H1 (cell line): ENCODE results near the gene TMEM117. TPM values are rescaled to one million over a fixed set of nuclear protein-coding genes. Genes with fewer than 3 reads are reported as not detected.

Experiments
- CTCF ChIA-PET: fragments of 300-600 bp; sonication (Branson Sonifier 250); formaldehyde crosslinking; loops from one replicate; lab custom pipeline; 2021; ENCODE audit not compliant: partially characterized antibody; lab: Charles Lee
- POLR2A ChIA-PET: fragments of 300-600 bp; sonication (Branson Sonifier 250); formaldehyde crosslinking; loops from one replicate; lab custom pipeline; 2021; ENCODE audit warnings: inconsistent platforms; ENCODE audit not compliant: partially characterized antibody; lab: Charles Lee
- DNase-seq, 2 experiments: peaks; one replicate each; pipeline versions ENCODE4 v3.0.0 to v3.0.0-alpha.2; 2010 to 2022; ENCODE audit warnings: low spot score in 2 of 2, low read depth in 1 of 2, mixed read lengths in 1 of 2
- FAIRE-seq: peaks from 2 replicates; lab custom pipeline; 2011; peaks lifted over from hg19 to GRCh38; lab: Jason Lieb, UNC
- H2AFZ ChIP-seq: 2 replicates; pipeline ENCODE4 v1.8.1; 2012; ENCODE audit warnings: low read length, inconsistent platforms
- H2AK5ac ChIP-seq: 2 replicates; pipeline ENCODE4 v1.6.1; 2013; ENCODE audit warnings: low read depth, low read length
- H2BK120ac ChIP-seq: replicated peaks from 2 replicates; pipeline ENCODE3; 2013; ENCODE audit warnings: low read depth, low read length, inconsistent platforms
- H2BK12ac ChIP-seq: 2 replicates; pipeline ENCODE4 v1.6.1; 2013; ENCODE audit warnings: low read depth, low read length
- H2BK15ac ChIP-seq: 2 replicates; pipeline ENCODE4 v1.6.1; 2013; ENCODE audit warnings: low read length
- H2BK20ac ChIP-seq: 2 replicates; pipeline ENCODE4 v1.6.1; 2013; ENCODE audit warnings: low read length
- H2BK5ac ChIP-seq: 2 replicates; pipeline ENCODE4 v1.6.1; 2013; ENCODE audit warnings: low read depth, low read length
- H3K14ac ChIP-seq: 2 replicates; pipeline ENCODE4 v1.6.1; 2013; ENCODE audit warnings: inconsistent platforms; ENCODE audit not compliant: insufficient read length
- H3K18ac ChIP-seq: 2 replicates; pipeline ENCODE4 v1.6.1; 2013; ENCODE audit warnings: low read length; ENCODE audit errors: extremely low read depth
- H3K23ac ChIP-seq: 2 replicates; pipeline ENCODE4 v1.6.1; 2013; ENCODE audit warnings: inconsistent platforms; ENCODE audit not compliant: insufficient read length
- H3K23me2 ChIP-seq: 2 replicates; pipeline ENCODE4 v1.6.1; 2013; ENCODE audit warnings: low read depth, low read length
- H3K27ac ChIP-seq: 2 replicates; pipeline ENCODE4 v1.6.1; 2011; ENCODE audit warnings: low read depth, low read length, inconsistent platforms
- H3K27me3 ChIP-seq, 4 experiments: replicated peaks in 1 of 4; 1 replicate in 1 of 4; 2 replicates in 3 of 4; pipeline versions ENCODE4 v1.6.1 to v1.8.1; 2011 to 2013; ENCODE audit warnings: low read length in 3 of 4, mild to moderate bottlenecking in 3 of 4, inconsistent platforms in 2 of 4, mixed read lengths in 2 of 4, moderate library complexity in 1 of 4; ENCODE audit not compliant: control insufficient read depth in 3 of 4, insufficient read depth in 3 of 4; ENCODE audit errors: extremely low read depth in 1 of 4
- H3K36me3 ChIP-seq, 4 experiments: 2 replicates each; pipeline versions ENCODE4 v1.6.1 to v1.8.1; 2011 to 2013; ENCODE audit warnings: mild to moderate bottlenecking in 4 of 4, low read length in 3 of 4, moderate library complexity in 2 of 4, control low read depth in 1 of 4, inconsistent platforms in 1 of 4; ENCODE audit not compliant: insufficient read depth in 4 of 4, control insufficient read depth in 2 of 4
- H3K4ac ChIP-seq: replicated peaks from 2 replicates; pipeline ENCODE3; 2013; ENCODE audit warnings: low read length, low read depth, mixed read lengths, inconsistent platforms; ENCODE audit not compliant: insufficient read length
- H3K4me1 ChIP-seq, 4 experiments: replicated peaks in 1 of 4; 1 replicate in 1 of 4; 2 replicates in 3 of 4; pipeline versions ENCODE4 v1.6.1 to v1.8.1; 2011 to 2013; ENCODE audit warnings: low read length in 3 of 4, inconsistent platforms in 2 of 4, mixed read lengths in 1 of 4; ENCODE audit not compliant: insufficient read depth in 4 of 4, control insufficient read depth in 3 of 4
- H3K4me2 ChIP-seq, 2 experiments: 2 replicates each; pipeline versions ENCODE4 v1.6.1 to v1.8.1; 2011 to 2013; ENCODE audit warnings: low read depth in 2 of 2, low read length in 2 of 2, control low read depth in 1 of 2, inconsistent platforms in 1 of 2, mild to moderate bottlenecking in 1 of 2; ENCODE audit not compliant: insufficient read depth in 1 of 2
- H3K4me3 ChIP-seq, 4 experiments: fragments of 200-600, 300-600 bp in 1 of 4; sonication (generic), shearing (Covaris generic), sonication (Bioruptor Twin) in 1 of 4; 2 replicates each; pipeline versions ENCODE4 v1.5.1 to v1.8.1; 2011 to 2016; ENCODE audit warnings: low read length in 4 of 4, low read depth in 3 of 4, control low read depth in 2 of 4, inconsistent platforms in 2 of 4, mild to moderate bottlenecking in 2 of 4, mixed read lengths in 1 of 4, moderate library complexity in 1 of 4; ENCODE audit not compliant: insufficient read depth in 2 of 4; ENCODE audit errors: extremely low read depth in 1 of 4
- H3K56ac ChIP-seq: replicated peaks from 2 replicates; pipeline ENCODE3; 2013; ENCODE audit warnings: low read depth, mild to moderate bottlenecking, mixed read lengths, low read length, inconsistent platforms; ENCODE audit not compliant: insufficient read length
- H3K79me1 ChIP-seq: 2 replicates; pipeline ENCODE4 v1.6.1; 2013; ENCODE audit warnings: low read depth, low read length, control low read depth
- H3K79me2 ChIP-seq, 2 experiments: 2 replicates each; pipeline versions ENCODE4 v1.6.1 to v1.8.1; 2012 to 2013; ENCODE audit warnings: low read length in 2 of 2, mild to moderate bottlenecking in 2 of 2, inconsistent platforms in 1 of 2; ENCODE audit not compliant: insufficient read depth in 2 of 2, control insufficient read depth in 1 of 2
- H3K9ac ChIP-seq, 4 experiments: replicated peaks in 1 of 4; 1 replicate in 1 of 4; 2 replicates in 3 of 4; pipeline versions ENCODE4 v1.6.1 to v1.8.1; 2011 to 2013; ENCODE audit warnings: low read depth in 3 of 4, low read length in 3 of 4, control low read depth in 2 of 4, mild to moderate bottlenecking in 2 of 4, moderate library complexity in 2 of 4, inconsistent platforms in 1 of 4; ENCODE audit errors: extremely low read depth in 1 of 4
- H3K9me3 ChIP-seq, 2 experiments: 2 replicates each; pipeline versions ENCODE4 v1.6.1 to v1.8.1; 2012 to 2013; ENCODE audit warnings: mild to moderate bottlenecking in 2 of 2, moderate library complexity in 2 of 2, control low read depth in 1 of 2, inconsistent platforms in 1 of 2, low read depth in 1 of 2, low read length in 1 of 2, mixed read lengths in 1 of 2; ENCODE audit not compliant: insufficient read depth in 2 of 2
- H4K20me1 ChIP-seq, 2 experiments: replicated peaks in 1 of 2; 2 replicates each; pipeline versions ENCODE3 to v1.8.1; 2011 to 2013; ENCODE audit warnings: inconsistent platforms in 2 of 2, low read length in 2 of 2, mild to moderate bottlenecking in 1 of 2; ENCODE audit not compliant: insufficient read depth in 2 of 2, control insufficient read depth in 1 of 2
- H4K5ac ChIP-seq: 2 replicates; pipeline ENCODE4 v1.6.1; 2013; ENCODE audit warnings: low read length, low read depth, mixed read lengths, inconsistent platforms; ENCODE audit not compliant: insufficient read length
- H4K8ac ChIP-seq: 2 replicates; pipeline ENCODE4 v1.8.0; 2013; ENCODE audit warnings: mild to moderate bottlenecking, moderate library complexity, low read length, inconsistent platforms; ENCODE audit not compliant: insufficient read depth; ENCODE audit errors: extremely low read depth
- H4K91ac ChIP-seq: replicated peaks from 2 replicates; pipeline ENCODE3; 2013; ENCODE audit warnings: low read length, mixed read lengths, inconsistent platforms; ENCODE audit not compliant: insufficient read length
- WGBS, 2 experiments: shearing (Covaris generic) in 1 of 2; methylation state at CpG; one replicate each; pipeline versions ENCODE4 v1.1.6 to v1.1.7; 2013 to 2015; ENCODE audit warnings: low lambda C conversion rate in 2 of 2, mixed read lengths in 2 of 2, inconsistent platforms in 1 of 2, low coverage in 1 of 2, missing lambda C conversion rate in 1 of 2; ENCODE audit not compliant: insufficient replicate concordance in 2 of 2, insufficient coverage in 1 of 2, insufficient read length in 1 of 2; ENCODE audit errors: extremely low coverage in 1 of 2, missing lambda C conversion rate in 1 of 2; 5-methylcytosine and 5-hydroxymethylcytosine counted together
- polyA plus RNA-seq, 7 experiments: library from polyadenylated mRNA; depleted of rRNA in 3 of 7; stranded (reverse) in 5 of 7; unstranded in 2 of 7; fragments of >200 nt in 5 of 7; fragments of 200-250 nt in 2 of 7; gene quantifications; 1 replicate in 5 of 7; 2 replicates in 1 of 7; 4 replicates in 1 of 7; pipeline versions ENCODE4 v1.2.1 to v1.2.3, GENCODE V29; 2011 to 2013; ENCODE audit warnings: missing spikeins in 2 of 7, mixed read lengths in 2 of 7
- total RNA-seq: library from RNA; stranded (reverse); fragmentation: NEBNext Ultra II Directional; extraction: Animal tissue kit (Norgen Biotek cat#: 25700); gene quantifications from 2 replicates; pipeline ENCODE4 v1.2.1, GENCODE V29; 2021

TMEM117 gene
- total and polyA plus RNA-seq, 2 of the 8 experiments (the other 6 are each of a cell fraction or from before 2014, with no cell fraction given): 0.80 to 1.4 TPM

DNA sequence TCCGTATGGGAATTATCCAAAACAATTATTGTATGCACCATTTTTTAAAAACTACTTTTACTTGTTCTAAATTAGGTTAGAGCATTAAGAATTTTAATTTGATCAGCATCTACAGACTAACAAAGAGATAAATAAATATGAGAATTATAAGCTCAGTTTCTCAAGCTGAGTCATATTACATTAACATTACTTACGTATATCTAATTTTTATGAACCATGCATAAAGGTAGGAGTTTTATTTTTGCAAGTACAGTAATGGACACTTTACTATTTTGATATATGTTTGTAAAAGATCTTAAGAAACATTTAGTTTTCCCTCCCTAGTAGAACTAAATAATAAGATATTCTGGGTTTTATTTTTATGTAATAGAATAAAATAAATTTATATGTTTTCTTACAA, 410.1 kb downstream of the TMEM117 start:
- no peak overlapping the region for H2BK12ac ChIP-seq
- no peak overlapping the region for H2BK5ac ChIP-seq
- H2BK15ac ChIP-seq: no peak overlapping the region
- H4K20me1 ChIP-seq: no peaks in the 10 kb centered on the region
- POLR2A ChIA-PET: no interaction called here
- H3K23ac ChIP-seq: no peak overlapping the region
- no peak overlapping the region for H3K18ac ChIP-seq
- H3K14ac ChIP-seq: no peak overlapping the region
- no peak overlapping the region for H2BK120ac ChIP-seq
- FAIRE-seq (no peak), DNase-seq (no peak)
- no peak overlapping the region for H4K8ac ChIP-seq
- no peak overlapping the region for H3K4ac ChIP-seq
- H3K27me3 ChIP-seq: no peaks in the 10 kb centered on the region
- H2AK5ac ChIP-seq: no peak overlapping the region
- no peak overlapping the region for H2AFZ ChIP-seq
- no peaks in the 10 kb centered on the region for H3K9me3 ChIP-seq
- CTCF ChIA-PET: interaction anchor here (1.7 kb wide), 1 partner anchor 250 kb away, joined by 3 read pairs; no protein-coding TSS in a partner anchor
- no peak overlapping the region for H2BK20ac ChIP-seq
- no peaks in the 10 kb centered on the region for H3K79me2 ChIP-seq
- H3K9ac ChIP-seq: no peak overlapping the region
- no peak overlapping the region for H3K4me3 ChIP-seq
- no peaks in the 10 kb centered on the region for H3K23me2 ChIP-seq
- H3K4me2 ChIP-seq: no peak overlapping the region
- H4K5ac ChIP-seq: no peak overlapping the region
- H3K36me3 ChIP-seq: no peaks in the 10 kb centered on the region
- no peak overlapping the region for H4K91ac ChIP-seq
- H3K79me1 ChIP-seq: no peaks in the 10 kb centered on the region
- no peaks in the 10 kb centered on the region for H3K4me1 ChIP-seq
- H3K27ac ChIP-seq: no peak overlapping the region
- WGBS, 2 experiments: 89% methylated on average over 2 of the region's 2 CpGs; no CpG with 5 or more reads in 1 of the 2 experiments
- no peak overlapping the region for H3K56ac ChIP-seq
